Measurements from ENCODE around the gene CEP192.
"Not testable (repeated sequence)": the region's sequence is repeated elsewhere in the genome, so short reads cannot be mapped to it uniquely, and the experiment has no call there.

DNA sequence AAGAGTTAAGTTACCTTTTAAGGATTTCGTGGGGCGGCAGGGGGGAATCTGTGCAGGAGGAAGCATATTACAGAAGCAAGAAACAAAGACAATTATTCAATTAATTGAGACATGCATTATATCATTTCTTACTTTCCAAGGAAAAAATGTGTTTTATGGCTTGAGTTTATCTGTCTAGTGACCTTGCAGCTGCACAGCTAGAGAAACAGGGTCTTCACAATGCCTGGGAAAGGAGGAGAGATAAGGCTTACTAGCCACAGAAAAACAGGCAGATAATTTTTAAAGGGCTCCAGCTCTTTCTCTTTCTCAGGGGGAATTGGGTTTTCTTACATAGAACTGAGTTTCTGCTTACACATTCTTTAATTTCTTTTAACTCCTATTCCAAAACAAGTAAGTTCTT is 6.2 kb downstream of the CEP192 start:
- not testable (repeated sequence) for TF ChIP-seq JUND (IDR thresholded peaks at IDR 0.05); EP300 (IDR thresholded peaks at IDR 0.05; ENCODE audit: borderline replicate concordance in 1 of 2, low read depth in 1 of 2, low read length in 1 of 2); RAD21 (IDR thresholded peaks at IDR 0.05; ENCODE audit: low read length); CTCF (IDR thresholded peaks at IDR 0.05); TAF1 (IDR thresholded peaks at IDR 0.05; ENCODE audit: borderline replicate concordance, low read depth, low read length); FOXM1 (IDR thresholded peaks at IDR 0.05; ENCODE audit: low read depth); REST (IDR thresholded peaks at IDR 0.05; ENCODE audit: low read depth, low read length); USF2 (IDR thresholded peaks at IDR 0.05; ENCODE audit: borderline replicate concordance, low read depth, low read length)

All from SK-N-SH (cell line).